SK-N-MC (cell line): Measurements from ENCODE around the gene GSTM4.

Experiments used
- EZH2 ChIP-seq: fragments of 200-600 bp; sonication (generic); IDR thresholded peaks from one replicate; pipeline ENCODE4 v1.6.1; 2017; ENCODE audit warnings: antibody characterized with exemption
- FOXP2 ChIP-seq: optimal IDR thresholded peaks from 2 replicates; pipeline ENCODE3; 2011; ENCODE audit warnings: mild to moderate bottlenecking, moderate library complexity; ENCODE audit not compliant: insufficient read depth; ENCODE audit errors: extremely low read length, control extremely low read depth
- POLR2AphosphoS5 ChIP-seq: IDR thresholded peaks from 2 replicates; pipeline ENCODE4 v1.6.1; 2012; ENCODE audit warnings: mild to moderate bottlenecking, low read depth, low read length, borderline replicate concordance

DNA sequence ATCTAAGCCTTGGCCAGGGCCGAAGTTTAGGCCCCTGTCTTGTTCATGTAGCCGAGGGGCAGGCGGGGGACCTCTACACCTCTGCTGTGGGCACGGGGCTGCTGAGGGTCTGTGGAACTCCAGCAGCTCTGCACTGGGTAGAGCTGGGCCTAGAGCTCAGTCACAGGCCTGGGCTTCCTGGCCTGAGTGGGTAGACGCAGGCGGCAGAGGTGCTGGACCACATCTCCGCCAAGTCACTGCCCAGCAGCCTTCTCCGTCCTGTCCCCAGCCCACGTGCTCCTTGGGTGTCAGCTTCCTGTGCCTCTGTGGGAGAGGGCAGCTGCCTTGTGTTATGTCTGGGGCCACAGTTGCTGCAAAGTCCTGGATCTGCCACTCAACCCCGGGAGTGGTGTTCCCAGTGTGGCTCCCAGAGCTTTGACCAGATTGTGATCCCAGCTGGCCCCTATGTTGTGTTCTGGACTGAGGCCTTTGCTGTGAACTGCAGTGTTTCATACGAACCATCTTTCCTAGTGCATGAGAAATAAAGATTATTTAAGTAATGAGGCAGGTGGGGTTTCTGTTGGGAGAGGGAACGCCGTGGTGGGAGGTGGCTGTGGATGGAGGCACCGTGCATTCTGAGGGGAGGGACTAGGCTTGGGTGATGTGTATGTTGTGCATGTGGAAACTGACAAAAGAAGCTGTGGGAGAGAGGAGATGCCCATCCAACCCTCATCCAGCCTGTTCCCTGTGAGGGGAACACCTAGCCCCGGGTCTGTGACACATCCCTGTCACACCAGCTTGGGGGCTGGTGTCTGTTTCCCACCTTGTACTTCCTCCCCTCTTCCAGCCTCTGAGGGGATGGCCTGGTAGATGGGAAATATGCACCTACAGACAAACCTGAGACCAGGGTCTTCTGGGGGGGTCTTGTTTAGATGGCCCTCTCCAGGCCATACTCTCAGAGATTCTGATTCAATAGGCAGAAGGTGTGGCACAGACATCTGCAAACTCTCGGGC, 24.1 kb upstream of the GSTM4 start:
- TF ChIP-seq EZH2 (no peak), POLR2AphosphoS5 (no peak), FOXP2 (no peak)
